ENCODE results near the gene PLXNC1.

- TF ChIP-seq EZH2 (IDR thresholded peaks at IDR 0.05; ENCODE audit: borderline replicate concordance, low read length), result no peak
- TF ChIP-seq CTCF (conservative IDR thresholded peaks at IDR 0.05 in 1 of 2, IDR thresholded peaks at IDR 0.05 in 1 of 2; ENCODE audit: extremely low read depth in 1 of 2, insufficient read depth in 1 of 2, low read depth in 1 of 2, low read length in 2 of 2), result no peak
Measured at GRCh38 chr12:94121886-94122285, 26.5 kb upstream of the PLXNC1 start.

Measured in mammary epithelial cell (primary cell).